Liver (tissue), 9 donors: Measurements from ENCODE around the gene PDRG1. TPM values are rescaled to one million over a fixed set of nuclear protein-coding genes. Genes with fewer than 3 reads are reported as not detected.

ENCODE experiments used
- DNase-seq: peaks from one replicate; pipeline ENCODE4 v3.0.0-alpha.2; 2017; ENCODE audit warnings: low spot score
- H3K27ac ChIP-seq, 2 donors: one replicate each; pipeline ENCODE4 v1.7.0; 2013; ENCODE audit warnings: inconsistent platforms in 2 of 2, low read length in 2 of 2, control low read depth in 1 of 2, low read depth in 1 of 2, mild to moderate bottlenecking in 1 of 2
- H3K27me3 ChIP-seq, 4 donors: one replicate each; pipeline versions ENCODE4 v1.6.1 to v1.7.0; 2013; ENCODE audit warnings: low read length in 3 of 4, inconsistent platforms in 1 of 4, mild to moderate bottlenecking in 1 of 4, moderate library complexity in 1 of 4; ENCODE audit not compliant: control insufficient read depth in 4 of 4, insufficient read depth in 4 of 4
- H3K36me3 ChIP-seq, 4 donors: one replicate each; pipeline versions ENCODE4 v1.6.1 to v1.7.0; 2013; ENCODE audit warnings: low read length in 3 of 4, mild to moderate bottlenecking in 3 of 4, low read depth in 1 of 4, moderate library complexity in 1 of 4; ENCODE audit not compliant: control insufficient read depth in 4 of 4, insufficient read depth in 3 of 4
- H3K4me1 ChIP-seq, 4 donors: one replicate each; pipeline versions ENCODE4 v1.6.1 to v1.7.0; 2013; ENCODE audit warnings: low read length in 3 of 4, mild to moderate bottlenecking in 3 of 4, moderate library complexity in 1 of 4; ENCODE audit not compliant: control insufficient read depth in 4 of 4, insufficient read depth in 4 of 4
- H3K4me3 ChIP-seq, 3 donors: one replicate each; pipeline versions ENCODE4 v1.6.1 to v1.7.0; 2013; ENCODE audit warnings: low read length in 3 of 3, control low read depth in 1 of 3, low read depth in 1 of 3, mild to moderate bottlenecking in 1 of 3
- H3K9ac ChIP-seq, 2 donors: one replicate each; pipeline ENCODE4 v1.7.0; 2013; ENCODE audit warnings: low read length in 2 of 2, mild to moderate bottlenecking in 2 of 2, moderate library complexity in 2 of 2, control low read depth in 1 of 2, low read depth in 1 of 2
- H3K9me3 ChIP-seq, 4 donors: one replicate each; pipeline versions ENCODE4 v1.6.1 to v1.7.0; 2013; ENCODE audit warnings: low read length in 3 of 4; ENCODE audit not compliant: control insufficient read depth in 4 of 4
- ATF3 ChIP-seq: IDR thresholded peaks from 2 replicates; pipeline ENCODE4 v1.6.1; 2016; ENCODE audit warnings: antibody characterized with exemption
- CTCF ChIP-seq: fragments of 150-350 bp; IDR thresholded peaks from 2 replicates; pipeline ENCODE4 v1.5.1; 2017; ENCODE audit warnings: improper control_type of control experiment, low read depth, low read length; ENCODE audit not compliant: missing input control
- EGR1 ChIP-seq, 2 donors: IDR thresholded peaks; 2 replicates each; pipeline ENCODE4 v1.6.1; 2016 to 2018; ENCODE audit warnings: antibody characterized with exemption in 2 of 2, low read depth in 2 of 2
- FOXA1 ChIP-seq: IDR thresholded peaks from 2 replicates; pipeline ENCODE4 v1.6.1; 2016; ENCODE audit warnings: antibody characterized with exemption
- FOXA2 ChIP-seq: IDR thresholded peaks from 2 replicates; pipeline ENCODE4 v1.6.1; 2016; ENCODE audit warnings: antibody characterized with exemption
- GABPA ChIP-seq, 2 donors: IDR thresholded peaks in 1 of 2; conservative IDR thresholded peaks in 1 of 2; 2 replicates each; pipeline ENCODE4 v1.6.1; 2016; ENCODE audit warnings: antibody characterized with exemption in 2 of 2, mild to moderate bottlenecking in 1 of 2, moderate library complexity in 1 of 2
- HNF4A ChIP-seq, 2 donors: conservative IDR thresholded peaks; 2 replicates each; pipeline ENCODE4 v1.6.1; 2016; ENCODE audit warnings: antibody characterized with exemption in 2 of 2, mild to moderate bottlenecking in 2 of 2
- JUND ChIP-seq, 2 donors: IDR thresholded peaks; 2 replicates each; pipeline ENCODE4 v1.6.1; 2016; ENCODE audit warnings: antibody characterized with exemption in 2 of 2
- MAX ChIP-seq: IDR thresholded peaks from 2 replicates; pipeline ENCODE4 v1.6.1; 2016; ENCODE audit warnings: antibody characterized with exemption
- NR2F2 ChIP-seq: IDR thresholded peaks from 2 replicates; pipeline ENCODE4 v1.6.1; 2016; ENCODE audit warnings: antibody characterized with exemption
- RAD21 ChIP-seq, 2 donors: IDR thresholded peaks; 2 replicates each; pipeline ENCODE4 v1.6.1; 2016; ENCODE audit warnings: antibody characterized with exemption in 2 of 2, mild to moderate bottlenecking in 2 of 2
- REST ChIP-seq: IDR thresholded peaks from 2 replicates; pipeline ENCODE4 v1.6.1; 2016; ENCODE audit warnings: antibody characterized with exemption, mild to moderate bottlenecking
- RXRA ChIP-seq, 2 donors: IDR thresholded peaks; 2 replicates each; pipeline ENCODE4 v1.6.1; 2017 to 2018; ENCODE audit warnings: antibody characterized with exemption in 2 of 2, mild to moderate bottlenecking in 1 of 2
- SP1 ChIP-seq: IDR thresholded peaks from 2 replicates; pipeline ENCODE4 v1.6.1; 2018; ENCODE audit warnings: antibody characterized with exemption, mild to moderate bottlenecking
- TAF1 ChIP-seq: conservative IDR thresholded peaks from 2 replicates; pipeline ENCODE4 v1.6.1; 2016; ENCODE audit warnings: antibody characterized with exemption, mild to moderate bottlenecking
- YY1 ChIP-seq: IDR thresholded peaks from 2 replicates; pipeline ENCODE4 v1.6.1; 2016; ENCODE audit warnings: antibody characterized with exemption, mild to moderate bottlenecking
- ZBTB33 ChIP-seq: IDR thresholded peaks from 2 replicates; pipeline ENCODE4 v1.6.1; 2016; ENCODE audit warnings: antibody characterized with exemption
- WGBS: extraction: QIAGEN DNeasy Blood & Tissue Kit; methylation state at CpG from one replicate; pipeline ENCODE4 v1.1.7; 2013; 5-methylcytosine and 5-hydroxymethylcytosine counted together
- polyA plus RNA-seq, 2 donors: library from polyadenylated mRNA; stranded (reverse) in 1 of 2; unstranded in 1 of 2; fragments of 200-250 nt in 1 of 2; fragments of >200 nt in 1 of 2; fragmentation: Nextera tagmentation in 1 of 2; extraction: Ambion mirVana in 1 of 2; gene quantifications; one replicate each; pipeline versions ENCODE4 v1.2.1 to v1.2.3, GENCODE V29; 2013 to 2015
- total RNA-seq, 2 donors: library from RNA; depleted of rRNA; stranded (reverse); fragments of >200 nt; gene quantifications; one replicate each; pipeline ENCODE4 v1.2.3, GENCODE V29; 2014
- donor health status: healthy.
- donor health status: healthy.
- donor health status: healthy.
- donor health status: healthy.
- donor health status: healthy.

The PDRG1 gene
- total and polyA plus RNA-seq, 4 donors = 2.2 to 8.0 (median 3.6) TPM

GRCh38 chr20:31991339-31991705 lies 39.5 kb upstream of the PDRG1 start:
- Histone ChIP-seq H3K27me3 (peaks cover 0 to 2% (median 0%) of the 10 kb centered on the region in 4 donors), H3K27ac (no peak overlapping the region), H3K4me3 (no peak overlapping the region), H3K9me3 (no peaks in the 10 kb centered on the region), H3K9ac (no peak overlapping the region), H3K4me1 (peaks cover 0 to 2% (median 0%) of the 10 kb centered on the region in 4 donors), H3K36me3 (no peaks in the 10 kb centered on the region)
- WGBS = 88% methylated on average over 1 of the region's 1 CpG
- no peak for DNase-seq
- TF ChIP-seq CTCF (no peak), ZBTB33 (no peak), FOXA1 (no peak), JUND (IDR thresholded peaks at IDR 0.05) (no peak), SP1 (no peak), EGR1 (IDR thresholded peaks at IDR 0.05; ENCODE audit: low read depth in 2 of 2) (no peak), REST (no peak), TAF1 (no peak), FOXA2 (no peak), MAX (no peak), HNF4A (conservative IDR thresholded peaks at IDR 0.05) (no peak)

- no peak for DNase-seq
- Histone ChIP-seq H3K27ac (no peak overlapping the region), H3K9ac (no peak overlapping the region), H3K36me3 (no peaks in the 10 kb centered on the region), H3K27me3 (peaks cover 0 to 2% (median 0%) of the 10 kb centered on the region in 4 donors), H3K9me3 (no peaks in the 10 kb centered on the region), H3K4me1 (peaks cover 0 to 2% (median 0%) of the 10 kb centered on the region in 4 donors), H3K4me3 (no peak overlapping the region)
- WGBS = 76% methylated on average over 6 of the region's 6 CpGs
- TF ChIP-seq FOXA2 (no peak), ATF3 (no peak), REST (no peak), CTCF (no peak), NR2F2 (no peak), RXRA (IDR thresholded peaks at IDR 0.05) (no peak), TAF1 (no peak), RAD21 (IDR thresholded peaks at IDR 0.05) (no peak), HNF4A (conservative IDR thresholded peaks at IDR 0.05) (no peak), GABPA (IDR thresholded peaks at IDR 0.05 in 1 of 2, conservative IDR thresholded peaks at IDR 0.05 in 1 of 2) (no peak), YY1 (no peak)
Measured at GRCh38 chr20:31990641-31991338, 38.9 kb upstream of the PDRG1 start.
